ENCODE measurements around the gene HSDL1. TPM values are rescaled to one million over a fixed set of nuclear protein-coding genes. Genes with fewer than 3 reads are reported as not detected.

HSDL1 gene
- total and polyA plus RNA-seq, 2 donors (not counting 3 experiments of a cell fraction or from before 2014, with no cell fraction given): 19.9 to 27.9 TPM

DNA sequence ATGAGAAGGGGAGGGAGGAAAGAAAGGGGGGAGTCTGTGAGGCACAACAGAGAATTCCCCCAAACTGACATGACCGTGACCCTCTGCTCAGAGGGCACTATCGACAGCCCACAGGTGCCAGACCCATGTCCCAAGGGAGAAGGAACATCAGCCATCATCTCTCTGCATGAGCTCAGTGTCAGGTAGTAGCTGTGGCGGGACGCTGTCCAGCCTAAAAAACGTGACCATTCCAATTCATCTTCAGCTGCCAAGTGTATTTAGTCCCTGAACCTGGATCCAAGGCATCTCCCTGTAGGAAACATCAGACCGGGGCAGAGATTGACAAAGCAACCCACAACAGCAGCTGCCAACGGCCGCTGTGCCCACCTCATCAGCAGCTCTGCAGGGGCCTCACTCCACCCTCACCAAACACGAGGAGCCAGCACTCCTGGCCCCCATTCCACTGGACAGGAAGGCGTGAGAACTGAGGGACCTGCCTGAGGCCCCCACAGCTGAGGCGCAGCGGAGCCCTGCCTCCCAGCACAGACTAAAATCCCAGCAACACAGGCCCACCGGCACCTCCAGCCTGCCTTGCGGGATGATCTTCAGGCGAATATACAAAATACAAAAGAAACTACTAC lies 33.3 kb upstream of the HSDL1 start:
- Histone ChIP-seq H3K9me1 (replicated peaks; ENCODE audit: control insufficient read depth, extremely low read depth, insufficient read depth, low read length) (no peaks in the 10 kb centered on the region), H3K4me3 (replicated peaks in 1 of 3; ENCODE audit: insufficient read depth in 1 of 3, low read depth in 1 of 3, low read length in 3 of 3) (no peak overlapping the region), H3K79me2 (ENCODE audit: control insufficient read depth, insufficient read depth, low read length) (no peaks in the 10 kb centered on the region), H2AFZ (ENCODE audit: low read depth, low read length) (no peak overlapping the region), H3K9me3 (replicated peaks; ENCODE audit: control insufficient read depth, insufficient read depth, low read length) (no peaks in the 10 kb centered on the region), H3K27ac (ENCODE audit: insufficient read depth, low read depth, low read length) (no peak overlapping the region), H3K9ac (replicated peaks; ENCODE audit: extremely low read depth, insufficient read depth, low read length) (no peak overlapping the region), H3K4me2 (ENCODE audit: insufficient read depth, low read length) (no peak overlapping the region), H3K4me1 (ENCODE audit: control insufficient read depth, extremely low read depth, insufficient read depth, low read length) (peaks cover 18% of the 10 kb centered on the region), H4K20me1 (replicated peaks; ENCODE audit: control insufficient read depth, extremely low read depth, insufficient read depth, low read length) (no peaks in the 10 kb centered on the region), H3K36me3 (ENCODE audit: control insufficient read depth in 2 of 2, extremely low read depth in 1 of 2, insufficient read depth in 2 of 2, low read length in 2 of 2) (peaks cover 6 to 40% of the 10 kb centered on the region in 2 experiments), H3K27me3 (ENCODE audit: control insufficient read depth in 2 of 2, insufficient read depth in 2 of 2, low read length in 2 of 2) (no peaks in the 10 kb centered on the region)
- CTCF ChIA-PET: interaction anchor here (1.1 to 3.1 kb wide), 5 partner anchors 8 to 222 kb away, joined by 3 to 12 read pairs (median 6); partner anchors contain the start of gene TAF1C
- POLR2A ChIA-PET: no interaction called here
- dilution Hi-C loops (cut with MboI; ENCODE audit: extremely low pct_ligation_motif_present, low sequenced_read_pairs) (no loop called here), intact Hi-C loops (cut with micrococcal nuclease) (loop anchor here (5.0 kb wide), 1 partner anchor 211 kb away; the partner anchor contains the start of gene NECAB2)
- TF ChIP-seq MYC (IDR thresholded peaks at IDR 0.05; ENCODE audit: low read depth, low read length) (no peak), CTCF (IDR thresholded peaks at IDR 0.05; ENCODE audit: extremely low read depth in 1 of 2, insufficient read depth in 1 of 2, low read depth in 1 of 2, low read length in 2 of 2) (no peak), POLR2A (IDR thresholded peaks at IDR 0.05; ENCODE audit: low read depth, low read length) (no peak), FOS (IDR thresholded peaks at IDR 0.05; ENCODE audit: borderline replicate concordance, insufficient read depth, low read length) (no peak), POLR2AphosphoS5 (IDR thresholded peaks at IDR 0.05; ENCODE audit: insufficient read depth, low read depth, low read length) (no peak), JUN (IDR thresholded peaks at IDR 0.05; ENCODE audit: borderline replicate concordance, insufficient read depth, insufficient read length, low read depth) (no peak), GATA2 (IDR thresholded peaks at IDR 0.05; ENCODE audit: insufficient read depth, insufficient read length, low read depth, low read length) (no peak), EZH2 (IDR thresholded peaks at IDR 0.05; ENCODE audit: borderline replicate concordance, low read depth, low read length, severe bottlenecking) (no peak), MAX (IDR thresholded peaks at IDR 0.05; ENCODE audit: insufficient read depth, insufficient read length) (no peak)
- FAIRE-seq (no peak), DNase-seq (ENCODE audit: low read depth, low spot score) (no peak)
- no TSS peak for BruUV-seq (replicated peaks)
